ENCODE results near the gene SPOCK2.

GRCh38 chr10:72095195-72095594 lies 6.8 kb upstream of the SPOCK2 start:
- TF ChIP-seq CTCF (conservative IDR thresholded peaks at IDR 0.05; ENCODE audit: low read depth, low read length): no peak
- TF ChIP-seq EZH2phosphoT487 (IDR thresholded peaks at IDR 0.05; ENCODE audit: borderline replicate concordance, low read length): no peak
- no peak for TF ChIP-seq EZH2 (IDR thresholded peaks at IDR 0.05; ENCODE audit: low read length, unreplicated experiment)
